GM23338 (cell line): Measurements from ENCODE around the gene SLC18A2. TPM values are rescaled to one million over a fixed set of nuclear protein-coding genes. Genes with fewer than 3 reads are reported as not detected.
A peak's percentile ranks its signal among the peaks of the same experiment; 100 is the strongest.

Source experiments
- ATAC-seq: fragments of 200-7000 bp; cut with Tn5 transposase; 3 replicates; pipeline ENCODE4 v1.9.1; 2020
- DNase-seq: peaks from one replicate; pipeline ENCODE4 v3.0.0-alpha.2; 2015; ENCODE audit warnings: low spot score
- H2AFZ ChIP-seq: fragments of 200-600 bp; sonication (generic); 2 replicates; pipeline ENCODE4 v1.8.0; 2016; ENCODE audit warnings: antibody characterized with exemption, mild to moderate bottlenecking, moderate library complexity
- H3F3A ChIP-seq: fragments of 200-600 bp; sonication (generic); replicated peaks from 2 replicates; pipeline ENCODE4 v1.8.0; 2017; ENCODE audit warnings: antibody characterized with exemption, mixed run types, low read depth
- H3K27ac ChIP-seq: fragments of 200-600 bp; sonication (generic); 2 replicates; pipeline ENCODE4 v1.6.1; 2016; ENCODE audit warnings: low read depth
- H3K27me3 ChIP-seq: fragments of 200-600 bp; sonication (generic); 2 replicates; pipeline ENCODE4 v1.8.0; 2016; ENCODE audit warnings: mild to moderate bottlenecking, mixed run types, moderate library complexity; ENCODE audit not compliant: insufficient read depth
- H3K36me3 ChIP-seq: fragments of 200-600 bp; sonication (generic); 2 replicates; pipeline ENCODE4 v1.8.0; 2016; ENCODE audit warnings: mild to moderate bottlenecking; ENCODE audit not compliant: insufficient read depth
- H3K4me1 ChIP-seq: fragments of 200-600 bp; sonication (generic); 2 replicates; pipeline ENCODE4 v1.8.0; 2016; ENCODE audit warnings: mild to moderate bottlenecking, moderate library complexity; ENCODE audit not compliant: insufficient read depth
- H3K4me2 ChIP-seq: fragments of 200-600 bp; sonication (generic); 2 replicates; pipeline ENCODE4 v1.7.1; 2017; ENCODE audit warnings: mixed run types
- H3K4me3 ChIP-seq: fragments of 200-600 bp; sonication (generic); 2 replicates; pipeline ENCODE4 v1.6.1; 2016; ENCODE audit warnings: mixed run types
- H3K79me2 ChIP-seq: fragments of 200-600 bp; sonication (generic); replicated peaks from 2 replicates; pipeline ENCODE4 v1.8.0; 2017; ENCODE audit warnings: mild to moderate bottlenecking; ENCODE audit not compliant: insufficient read depth
- H3K9me2 ChIP-seq: fragments of 200-600 bp; sonication (generic); 2 replicates; pipeline ENCODE4 v1.8.0; 2017; ENCODE audit not compliant: insufficient read depth
- H4K20me1 ChIP-seq: fragments of 200-600 bp; sonication (generic); replicated peaks from 2 replicates; pipeline ENCODE4 v1.8.0; 2017; ENCODE audit warnings: mild to moderate bottlenecking; ENCODE audit not compliant: insufficient read depth
- H3K27ac Mint-ChIP-seq: 2 replicates; pipeline ENCODE4 v1.8.0; 2020; ENCODE audit warnings: inconsistent platforms, mild to moderate bottlenecking, moderate library complexity, mixed read lengths
- H3K27me3 Mint-ChIP-seq: 3 replicates; pipeline ENCODE4 v1.8.0; 2022; ENCODE audit warnings: low read depth, mild to moderate bottlenecking, moderate library complexity, mixed read lengths, inconsistent platforms; ENCODE audit not compliant: insufficient read depth, poor library complexity
- H3K36me3 Mint-ChIP-seq: 3 replicates; pipeline ENCODE4 v1.8.0; 2021; ENCODE audit warnings: low read depth, mild to moderate bottlenecking, inconsistent platforms, moderate library complexity, mixed read lengths
- H3K4me1 Mint-ChIP-seq: 3 replicates; pipeline ENCODE4 v1.8.0; 2020; ENCODE audit warnings: mild to moderate bottlenecking, inconsistent platforms, mixed read lengths
- H3K4me3 Mint-ChIP-seq: 3 replicates; pipeline ENCODE4 v1.8.0; 2021; ENCODE audit warnings: moderate library complexity, mild to moderate bottlenecking, inconsistent platforms, mixed read lengths
- H3K9me3 Mint-ChIP-seq: 3 replicates; pipeline ENCODE4 v1.8.0; 2020; ENCODE audit warnings: moderate library complexity, mild to moderate bottlenecking, inconsistent platforms, mixed read lengths
- CREB1 ChIP-seq: fragments of 250-450 bp; sonication (Bioruptor Pico); IDR thresholded peaks from 2 replicates; pipeline ENCODE4 v1.5.0; 2020; ENCODE audit warnings: low read depth, mild to moderate bottlenecking, moderate library complexity
- EZH2 ChIP-seq: fragments of 200-600 bp; sonication (generic); IDR thresholded peaks from one replicate; pipeline ENCODE4 v1.8.0; 2017; ENCODE audit warnings: antibody characterized with exemption, mild to moderate bottlenecking, low read depth; ENCODE audit not compliant: unreplicated experiment
- NANOG ChIP-seq: IDR thresholded peaks from 2 replicates; pipeline ENCODE4 v1.6.1; 2016; ENCODE audit warnings: antibody characterized with exemption, borderline replicate concordance
- STAT1 ChIP-seq: IDR thresholded peaks from one replicate; pipeline ENCODE4 v1.6.1; 2016; ENCODE audit warnings: antibody characterized with exemption; ENCODE audit not compliant: unreplicated experiment
- ZNF331 ChIP-seq: fragments of 250-450 bp; sonication (Bioruptor Pico); IDR thresholded peaks from 2 replicates; pipeline ENCODE4 v1.5.0; 2020; ENCODE audit warnings: low read depth, mild to moderate bottlenecking, moderate library complexity
- polyA plus RNA-seq: library from polyadenylated mRNA; unstranded; fragments of >200 nt; fragmentation: Nextera tagmentation; extraction: Ambion mirVana; gene quantifications from 2 replicates; pipeline ENCODE4 v1.2.1, GENCODE V29; 2016
- total RNA-seq: library from RNA; depleted of rRNA; stranded (reverse); fragments of >200 nt; shearing (Covaris generic); gene quantifications from 2 replicates; pipeline ENCODE4 v1.2.3, GENCODE V29; 2014
- TF ChIP-seq, protein P1 (sequence below): IDR thresholded peaks from 2 replicates; pipeline ENCODE4 v1.6.1; 2016; ENCODE audit warnings: antibody characterized with exemption
- TF ChIP-seq, protein P2 (sequence below): IDR thresholded peaks from one replicate; pipeline ENCODE4 v1.6.1; 2018; ENCODE audit warnings: antibody characterized with exemption; ENCODE audit not compliant: unreplicated experiment
- TF ChIP-seq, protein P3 (sequence below): fragments of 250-450 bp; sonication (Bioruptor Pico); IDR thresholded peaks from 2 replicates; pipeline ENCODE4 v1.5.0; 2020; ENCODE audit warnings: mild to moderate bottlenecking, moderate library complexity
- TF ChIP-seq, protein P4 (sequence below), 2 experiments: fragments of 200-600 bp in 1 of 2; sonication (generic) in 1 of 2; conservative IDR thresholded peaks; 2 replicates each; pipeline versions ENCODE4 v1.5.1 to v1.6.1; 2016 to 2017; ENCODE audit warnings: antibody characterized with exemption in 2 of 2, low read depth in 2 of 2, mild to moderate bottlenecking in 2 of 2, moderate library complexity in 1 of 2

Gene SLC18A2
- total and polyA plus RNA-seq, 2 experiments from 2014 or later, result 4.3 to 8.7 TPM

DNA sequence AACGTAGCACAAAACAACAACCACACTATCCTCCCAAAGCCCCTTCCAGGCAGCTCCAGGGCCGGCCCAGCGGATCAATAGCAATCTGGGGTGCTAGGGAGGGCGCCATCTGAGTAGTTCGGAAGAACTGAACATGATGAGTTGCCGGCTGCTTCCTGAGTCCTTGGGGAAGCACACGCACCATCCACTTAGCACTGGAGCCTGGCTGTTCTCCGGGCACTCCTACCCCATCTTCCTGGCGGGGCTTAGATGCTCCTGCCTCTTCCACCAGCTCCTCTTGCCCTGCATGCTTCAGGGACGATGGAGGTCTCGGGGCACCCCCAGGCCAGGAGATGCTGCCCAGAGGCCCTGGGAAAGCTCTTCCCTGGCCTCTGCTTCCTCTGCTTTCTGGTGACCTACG lies 43.7 kb upstream of the SLC18A2 start, which contains the start of gene KCNK18 (continued):
- TF ChIP-seq, protein P1, sequence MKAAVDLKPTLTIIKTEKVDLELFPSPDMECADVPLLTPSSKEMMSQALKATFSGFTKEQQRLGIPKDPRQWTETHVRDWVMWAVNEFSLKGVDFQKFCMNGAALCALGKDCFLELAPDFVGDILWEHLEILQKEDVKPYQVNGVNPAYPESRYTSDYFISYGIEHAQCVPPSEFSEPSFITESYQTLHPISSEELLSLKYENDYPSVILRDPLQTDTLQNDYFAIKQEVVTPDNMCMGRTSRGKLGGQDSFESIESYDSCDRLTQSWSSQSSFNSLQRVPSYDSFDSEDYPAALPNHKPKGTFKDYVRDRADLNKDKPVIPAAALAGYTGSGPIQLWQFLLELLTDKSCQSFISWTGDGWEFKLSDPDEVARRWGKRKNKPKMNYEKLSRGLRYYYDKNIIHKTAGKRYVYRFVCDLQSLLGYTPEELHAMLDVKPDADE, result no peak
- TF ChIP-seq ZNF331 (CRISPR knock-in tag), result no peak
- TF ChIP-seq, protein P2, sequence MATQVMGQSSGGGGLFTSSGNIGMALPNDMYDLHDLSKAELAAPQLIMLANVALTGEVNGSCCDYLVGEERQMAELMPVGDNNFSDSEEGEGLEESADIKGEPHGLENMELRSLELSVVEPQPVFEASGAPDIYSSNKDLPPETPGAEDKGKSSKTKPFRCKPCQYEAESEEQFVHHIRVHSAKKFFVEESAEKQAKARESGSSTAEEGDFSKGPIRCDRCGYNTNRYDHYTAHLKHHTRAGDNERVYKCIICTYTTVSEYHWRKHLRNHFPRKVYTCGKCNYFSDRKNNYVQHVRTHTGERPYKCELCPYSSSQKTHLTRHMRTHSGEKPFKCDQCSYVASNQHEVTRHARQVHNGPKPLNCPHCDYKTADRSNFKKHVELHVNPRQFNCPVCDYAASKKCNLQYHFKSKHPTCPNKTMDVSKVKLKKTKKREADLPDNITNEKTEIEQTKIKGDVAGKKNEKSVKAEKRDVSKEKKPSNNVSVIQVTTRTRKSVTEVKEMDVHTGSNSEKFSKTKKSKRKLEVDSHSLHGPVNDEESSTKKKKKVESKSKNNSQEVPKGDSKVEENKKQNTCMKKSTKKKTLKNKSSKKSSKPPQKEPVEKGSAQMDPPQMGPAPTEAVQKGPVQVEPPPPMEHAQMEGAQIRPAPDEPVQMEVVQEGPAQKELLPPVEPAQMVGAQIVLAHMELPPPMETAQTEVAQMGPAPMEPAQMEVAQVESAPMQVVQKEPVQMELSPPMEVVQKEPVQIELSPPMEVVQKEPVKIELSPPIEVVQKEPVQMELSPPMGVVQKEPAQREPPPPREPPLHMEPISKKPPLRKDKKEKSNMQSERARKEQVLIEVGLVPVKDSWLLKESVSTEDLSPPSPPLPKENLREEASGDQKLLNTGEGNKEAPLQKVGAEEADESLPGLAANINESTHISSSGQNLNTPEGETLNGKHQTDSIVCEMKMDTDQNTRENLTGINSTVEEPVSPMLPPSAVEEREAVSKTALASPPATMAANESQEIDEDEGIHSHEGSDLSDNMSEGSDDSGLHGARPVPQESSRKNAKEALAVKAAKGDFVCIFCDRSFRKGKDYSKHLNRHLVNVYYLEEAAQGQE, result no peak

DNA sequence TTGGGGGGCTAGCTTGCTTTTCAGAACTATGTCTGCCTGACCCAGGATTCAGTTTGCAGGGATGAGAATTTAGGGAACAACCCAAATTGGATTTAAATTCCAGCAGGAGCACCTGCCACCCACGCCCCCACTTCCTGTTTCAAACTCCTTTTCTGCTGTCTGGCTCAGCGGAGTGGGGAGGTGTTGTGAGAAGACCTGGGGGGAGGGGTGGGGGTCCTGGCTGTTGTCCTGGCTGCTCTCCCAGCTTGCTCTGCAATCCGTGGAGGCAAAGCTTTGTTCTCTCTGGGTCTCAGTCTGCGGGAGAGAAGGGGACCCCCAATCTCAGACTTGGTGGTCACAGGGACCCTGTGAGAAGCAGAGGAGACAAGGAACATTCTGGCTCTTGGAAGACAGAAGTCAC lies 42.8 kb upstream of the SLC18A2 start:
- H3K9me3 Mint-ChIP-seq, result no peaks in the 10 kb centered on the region
- peak; percentile 26 for DNase-seq
- TF ChIP-seq, protein P3, sequence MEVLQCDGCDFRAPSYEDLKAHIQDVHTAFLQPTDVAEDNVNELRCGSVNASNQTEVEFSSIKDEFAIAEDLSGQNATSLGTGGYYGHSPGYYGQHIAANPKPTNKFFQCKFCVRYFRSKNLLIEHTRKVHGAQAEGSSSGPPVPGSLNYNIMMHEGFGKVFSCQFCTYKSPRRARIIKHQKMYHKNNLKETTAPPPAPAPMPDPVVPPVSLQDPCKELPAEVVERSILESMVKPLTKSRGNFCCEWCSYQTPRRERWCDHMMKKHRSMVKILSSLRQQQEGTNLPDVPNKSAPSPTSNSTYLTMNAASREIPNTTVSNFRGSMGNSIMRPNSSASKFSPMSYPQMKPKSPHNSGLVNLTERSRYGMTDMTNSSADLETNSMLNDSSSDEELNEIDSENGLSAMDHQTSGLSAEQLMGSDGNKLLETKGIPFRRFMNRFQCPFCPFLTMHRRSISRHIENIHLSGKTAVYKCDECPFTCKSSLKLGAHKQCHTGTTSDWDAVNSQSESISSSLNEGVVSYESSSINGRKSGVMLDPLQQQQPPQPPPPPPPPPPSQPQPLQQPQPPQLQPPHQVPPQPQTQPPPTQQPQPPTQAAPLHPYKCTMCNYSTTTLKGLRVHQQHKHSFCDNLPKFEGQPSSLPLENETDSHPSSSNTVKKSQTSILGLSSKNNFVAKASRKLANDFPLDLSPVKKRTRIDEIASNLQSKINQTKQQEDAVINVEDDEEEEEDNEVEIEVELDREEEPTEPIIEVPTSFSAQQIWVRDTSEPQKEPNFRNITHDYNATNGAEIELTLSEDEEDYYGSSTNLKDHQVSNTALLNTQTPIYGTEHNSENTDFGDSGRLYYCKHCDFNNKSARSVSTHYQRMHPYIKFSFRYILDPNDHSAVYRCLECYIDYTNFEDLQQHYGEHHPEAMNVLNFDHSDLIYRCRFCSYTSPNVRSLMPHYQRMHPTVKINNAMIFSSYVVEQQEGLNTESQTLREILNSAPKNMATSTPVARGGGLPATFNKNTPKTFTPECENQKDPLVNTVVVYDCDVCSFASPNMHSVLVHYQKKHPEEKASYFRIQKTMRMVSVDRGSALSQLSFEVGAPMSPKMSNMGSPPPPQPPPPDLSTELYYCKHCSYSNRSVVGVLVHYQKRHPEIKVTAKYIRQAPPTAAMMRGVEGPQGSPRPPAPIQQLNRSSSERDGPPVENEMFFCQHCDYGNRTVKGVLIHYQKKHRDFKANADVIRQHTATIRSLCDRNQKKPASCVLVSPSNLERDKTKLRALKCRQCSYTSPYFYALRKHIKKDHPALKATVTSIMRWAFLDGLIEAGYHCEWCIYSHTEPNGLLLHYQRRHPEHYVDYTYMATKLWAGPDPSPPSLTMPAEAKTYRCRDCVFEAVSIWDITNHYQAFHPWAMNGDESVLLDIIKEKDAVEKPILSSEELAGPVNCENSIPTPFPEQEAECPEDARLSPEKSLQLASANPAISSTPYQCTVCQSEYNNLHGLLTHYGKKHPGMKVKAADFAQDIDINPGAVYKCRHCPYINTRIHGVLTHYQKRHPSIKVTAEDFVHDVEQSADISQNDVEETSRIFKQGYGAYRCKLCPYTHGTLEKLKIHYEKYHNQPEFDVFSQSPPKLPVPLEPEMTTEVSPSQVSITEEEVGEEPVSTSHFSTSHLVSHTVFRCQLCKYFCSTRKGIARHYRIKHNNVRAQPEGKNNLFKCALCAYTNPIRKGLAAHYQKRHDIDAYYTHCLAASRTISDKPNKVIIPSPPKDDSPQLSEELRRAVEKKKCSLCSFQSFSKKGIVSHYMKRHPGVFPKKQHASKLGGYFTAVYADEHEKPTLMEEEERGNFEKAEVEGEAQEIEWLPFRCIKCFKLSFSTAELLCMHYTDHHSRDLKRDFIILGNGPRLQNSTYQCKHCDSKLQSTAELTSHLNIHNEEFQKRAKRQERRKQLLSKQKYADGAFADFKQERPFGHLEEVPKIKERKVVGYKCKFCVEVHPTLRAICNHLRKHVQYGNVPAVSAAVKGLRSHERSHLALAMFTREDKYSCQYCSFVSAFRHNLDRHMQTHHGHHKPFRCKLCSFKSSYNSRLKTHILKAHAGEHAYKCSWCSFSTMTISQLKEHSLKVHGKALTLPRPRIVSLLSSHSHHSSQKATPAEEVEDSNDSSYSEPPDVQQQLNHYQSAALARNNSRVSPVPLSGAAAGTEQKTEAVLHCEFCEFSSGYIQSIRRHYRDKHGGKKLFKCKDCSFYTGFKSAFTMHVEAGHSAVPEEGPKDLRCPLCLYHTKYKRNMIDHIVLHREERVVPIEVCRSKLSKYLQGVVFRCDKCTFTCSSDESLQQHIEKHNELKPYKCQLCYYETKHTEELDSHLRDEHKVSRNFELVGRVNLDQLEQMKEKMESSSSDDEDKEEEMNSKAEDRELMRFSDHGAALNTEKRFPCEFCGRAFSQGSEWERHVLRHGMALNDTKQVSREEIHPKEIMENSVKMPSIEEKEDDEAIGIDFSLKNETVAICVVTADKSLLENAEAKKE (CRISPR knock-in tag), result no peak
- TF ChIP-seq NANOG (no peak), CREB1 (CRISPR knock-in tag) (no peak), EZH2 (no peak), ZNF331 (CRISPR knock-in tag) (no peak), STAT1 (no peak)
- TF ChIP-seq, protein P4, sequence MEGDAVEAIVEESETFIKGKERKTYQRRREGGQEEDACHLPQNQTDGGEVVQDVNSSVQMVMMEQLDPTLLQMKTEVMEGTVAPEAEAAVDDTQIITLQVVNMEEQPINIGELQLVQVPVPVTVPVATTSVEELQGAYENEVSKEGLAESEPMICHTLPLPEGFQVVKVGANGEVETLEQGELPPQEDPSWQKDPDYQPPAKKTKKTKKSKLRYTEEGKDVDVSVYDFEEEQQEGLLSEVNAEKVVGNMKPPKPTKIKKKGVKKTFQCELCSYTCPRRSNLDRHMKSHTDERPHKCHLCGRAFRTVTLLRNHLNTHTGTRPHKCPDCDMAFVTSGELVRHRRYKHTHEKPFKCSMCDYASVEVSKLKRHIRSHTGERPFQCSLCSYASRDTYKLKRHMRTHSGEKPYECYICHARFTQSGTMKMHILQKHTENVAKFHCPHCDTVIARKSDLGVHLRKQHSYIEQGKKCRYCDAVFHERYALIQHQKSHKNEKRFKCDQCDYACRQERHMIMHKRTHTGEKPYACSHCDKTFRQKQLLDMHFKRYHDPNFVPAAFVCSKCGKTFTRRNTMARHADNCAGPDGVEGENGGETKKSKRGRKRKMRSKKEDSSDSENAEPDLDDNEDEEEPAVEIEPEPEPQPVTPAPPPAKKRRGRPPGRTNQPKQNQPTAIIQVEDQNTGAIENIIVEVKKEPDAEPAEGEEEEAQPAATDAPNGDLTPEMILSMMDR (conservative IDR thresholded peaks at IDR 0.05; ENCODE audit: low read depth in 2 of 2), result no peak

More for the DNA sequence above, 42.8 kb upstream of the SLC18A2 start:
- H3K27ac ChIP-seq, result no peak overlapping the region
- no peak for ATAC-seq
- H3F3A ChIP-seq, result no peaks in the 10 kb centered on the region
- H3K4me2 ChIP-seq, result no peak overlapping the region
- no peaks in the 10 kb centered on the region for H3K36me3 ChIP-seq
- no peak overlapping the region for H3K4me3 Mint-ChIP-seq
- H2AFZ ChIP-seq, result peak overlapping the region; percentile 72; the same call in 1 of the 2 replicates
- H3K4me1 ChIP-seq, result peaks cover 5% of the 10 kb centered on the region; the same call in 1 of the 2 replicates
- peaks cover 2% of the 10 kb centered on the region for H3K27me3 Mint-ChIP-seq
- no peaks in the 10 kb centered on the region for H3K79me2 ChIP-seq
- no peak overlapping the region for H3K4me3 ChIP-seq
- H3K36me3 Mint-ChIP-seq, result no peaks in the 10 kb centered on the region
- H4K20me1 ChIP-seq, result no peaks in the 10 kb centered on the region
- H3K27me3 ChIP-seq, result no peaks in the 10 kb centered on the region
- 0 out of 2 replicates have a peak, but pooled peaks cover 7% of the 10 kb centered on the region for H3K9me2 ChIP-seq
- peaks cover 5% of the 10 kb centered on the region for H3K4me1 Mint-ChIP-seq
- H3K27ac Mint-ChIP-seq, result no peak overlapping the region
